A549 treated with dexamethasone at 1 μM for 4 hours (cell line): ENCODE results near the gene DEPDC1. TPM values are rescaled to one million over a fixed set of nuclear protein-coding genes. Genes with fewer than 3 reads are reported as not detected.

Experiments used
- total RNA-seq: library from RNA; stranded (reverse); fragments of 200-300 nt; extraction: Qiagen RNA extraction; gene quantifications from 5 replicates; pipeline ENCODE4 v1.2.3, GENCODE V29; 2022

The DEPDC1 gene, protein sequence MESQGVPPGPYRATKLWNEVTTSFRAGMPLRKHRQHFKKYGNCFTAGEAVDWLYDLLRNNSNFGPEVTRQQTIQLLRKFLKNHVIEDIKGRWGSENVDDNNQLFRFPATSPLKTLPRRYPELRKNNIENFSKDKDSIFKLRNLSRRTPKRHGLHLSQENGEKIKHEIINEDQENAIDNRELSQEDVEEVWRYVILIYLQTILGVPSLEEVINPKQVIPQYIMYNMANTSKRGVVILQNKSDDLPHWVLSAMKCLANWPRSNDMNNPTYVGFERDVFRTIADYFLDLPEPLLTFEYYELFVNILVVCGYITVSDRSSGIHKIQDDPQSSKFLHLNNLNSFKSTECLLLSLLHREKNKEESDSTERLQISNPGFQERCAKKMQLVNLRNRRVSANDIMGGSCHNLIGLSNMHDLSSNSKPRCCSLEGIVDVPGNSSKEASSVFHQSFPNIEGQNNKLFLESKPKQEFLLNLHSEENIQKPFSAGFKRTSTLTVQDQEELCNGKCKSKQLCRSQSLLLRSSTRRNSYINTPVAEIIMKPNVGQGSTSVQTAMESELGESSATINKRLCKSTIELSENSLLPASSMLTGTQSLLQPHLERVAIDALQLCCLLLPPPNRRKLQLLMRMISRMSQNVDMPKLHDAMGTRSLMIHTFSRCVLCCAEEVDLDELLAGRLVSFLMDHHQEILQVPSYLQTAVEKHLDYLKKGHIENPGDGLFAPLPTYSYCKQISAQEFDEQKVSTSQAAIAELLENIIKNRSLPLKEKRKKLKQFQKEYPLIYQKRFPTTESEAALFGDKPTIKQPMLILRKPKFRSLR
- total RNA-seq, result 11.9 to 17.0 TPM (median 15.0 TPM) in 5 replicates

DNA sequence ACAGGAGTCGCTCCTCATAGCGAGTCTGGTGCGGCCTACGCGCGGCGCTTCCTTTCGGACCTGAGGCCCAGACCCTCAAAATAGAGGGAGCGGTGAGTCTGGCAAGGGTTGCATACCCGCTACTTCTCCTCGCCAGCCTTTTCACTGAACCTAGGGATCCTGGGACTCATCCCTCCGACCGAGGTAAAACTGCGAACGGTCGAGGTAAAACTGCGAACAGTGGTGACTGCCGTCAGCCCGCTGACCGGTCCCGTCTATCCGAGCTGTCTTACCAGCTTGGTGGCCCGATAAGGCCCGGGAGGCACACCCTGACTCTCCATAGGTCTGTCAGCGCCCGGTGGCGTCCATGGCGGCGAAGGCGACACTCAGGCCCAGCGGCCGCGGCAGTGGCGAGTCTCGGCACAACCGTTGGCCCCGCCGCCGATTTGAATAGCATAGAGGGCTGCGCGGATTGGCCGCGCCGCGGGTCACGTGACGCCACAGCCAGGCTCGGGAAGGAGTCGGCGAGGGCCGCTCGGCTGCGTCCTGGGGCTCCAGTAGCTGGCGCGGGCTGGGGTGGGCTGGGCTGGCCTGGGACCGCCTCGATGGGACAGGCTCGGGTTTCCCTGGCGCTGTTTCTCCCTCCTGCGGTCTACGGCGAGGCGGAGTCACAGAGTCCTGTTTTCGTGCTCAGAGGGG, at the start of gene DEPDC1:
Gene DEPDC1, minus strand, starts transcription at position 403 of the 678 bp plus-strand sequence. Its CDS starts 83 bp downstream, at position 320.

GRCh38 chr1:68449901-68450300, 47.0 kb downstream of the DEPDC1 start, which contains the start of gene RPE65:
RPE65 (minus strand) TSS chr1:68449954; CDS start chr1:68449905, 49 bp downstream.

Other genes starting within 250 kb of the DEPDC1 start
- gene RPE65, start 47.1 kb downstream of the DEPDC1 start, total RNA-seq, result not detected in 5 replicates